DOHH2 (cell line): ENCODE measurements around the gene SNX20.

ENCODE experiments used
- H3F3A ChIP-seq: fragments of 200-600 bp; sonication (generic), shearing (Covaris generic); 2 replicates; pipeline ENCODE4 v1.6.0; 2016; ENCODE audit warnings: antibody characterized with exemption, mild to moderate bottlenecking; ENCODE audit not compliant: control insufficient read depth, insufficient read depth
- H3K27ac ChIP-seq: fragments of 200-600 bp; sonication (generic); 2 replicates; pipeline ENCODE4 v1.5.1; 2014; ENCODE audit warnings: low read depth, mild to moderate bottlenecking, low read length, moderate library complexity
- H3K27me3 ChIP-seq: fragments of 200-600 bp; sonication (generic); 2 replicates; pipeline ENCODE4 v1.6.1; 2014; ENCODE audit warnings: mild to moderate bottlenecking, low read length, mixed read lengths; ENCODE audit not compliant: control insufficient read depth
- H3K36me3 ChIP-seq: fragments of 200-600 bp; sonication (generic); 2 replicates; pipeline ENCODE4 v1.6.1; 2014; ENCODE audit warnings: mild to moderate bottlenecking, low read length, moderate library complexity, mixed read lengths; ENCODE audit not compliant: control insufficient read depth
- H3K4me1 ChIP-seq: fragments of 200-600 bp; sonication (generic); 2 replicates; pipeline ENCODE4 v1.6.1; 2014; ENCODE audit warnings: mild to moderate bottlenecking, low read length, mixed read lengths; ENCODE audit not compliant: control insufficient read depth
- H3K4me2 ChIP-seq: fragments of 200-600 bp; sonication (generic); 2 replicates; pipeline ENCODE4 v1.6.0; 2014; ENCODE audit warnings: mild to moderate bottlenecking, low read length, moderate library complexity
- H3K4me3 ChIP-seq: fragments of 200-600 bp; sonication (generic); 2 replicates; pipeline ENCODE4 v1.5.1; 2014; ENCODE audit warnings: mild to moderate bottlenecking, low read length, mixed read lengths
- H3K79me2 ChIP-seq: fragments of 200-600 bp; sonication (generic); 2 replicates; pipeline ENCODE4 v1.6.1; 2014; ENCODE audit warnings: mild to moderate bottlenecking, low read length, mixed read lengths; ENCODE audit not compliant: control insufficient read depth
- H3K9me2 ChIP-seq: fragments of 200-600 bp; sonication (generic); replicated peaks from 2 replicates; pipeline ENCODE4 v1.6.1; 2014; ENCODE audit warnings: mild to moderate bottlenecking, low read length, mixed read lengths; ENCODE audit not compliant: control insufficient read depth
- H3K9me3 ChIP-seq: fragments of 200-600 bp; sonication (generic); 2 replicates; pipeline ENCODE4 v1.6.1; 2014; ENCODE audit warnings: antibody characterized with exemption, low read length, mixed read lengths; ENCODE audit not compliant: control insufficient read depth, insufficient read depth
- H4K20me1 ChIP-seq: fragments of 200-600 bp; sonication (generic); 2 replicates; pipeline ENCODE4 v1.6.0; 2014; ENCODE audit warnings: low read depth, mild to moderate bottlenecking, antibody characterized with exemption, low read length, moderate library complexity; ENCODE audit not compliant: control insufficient read depth, insufficient read depth
- CTCF ChIP-seq: fragments of 200-600 bp; sonication (generic); IDR thresholded peaks from one replicate; pipeline ENCODE4 v1.5.1; 2014; ENCODE audit warnings: antibody characterized with exemption, mild to moderate bottlenecking, low read depth, low read length; ENCODE audit not compliant: poor library complexity, severe bottlenecking
- EZH2phosphoT487 ChIP-seq: fragments of 200-600 bp; sonication (generic); IDR thresholded peaks from 2 replicates; pipeline ENCODE4 v1.6.1; 2017; ENCODE audit warnings: borderline replicate concordance, mild to moderate bottlenecking, antibody characterized with exemption, low read length, moderate library complexity, mixed read lengths

Gene SNX20

GRCh38 chr16:50645563-50646220 lies 35.4 kb downstream of the SNX20 start:
- H3K27ac ChIP-seq: no peak overlapping the region
- no peaks in the 10 kb centered on the region for H3K4me1 ChIP-seq
- peaks cover 2% of the 10 kb centered on the region for H3K27me3 ChIP-seq
- no peaks in the 10 kb centered on the region for H3K79me2 ChIP-seq
- no peaks in the 10 kb centered on the region for H3K9me3 ChIP-seq
- no peaks in the 10 kb centered on the region for H4K20me1 ChIP-seq
- no peak overlapping the region for H3K4me3 ChIP-seq
- no peak overlapping the region for H3K4me2 ChIP-seq
- no peak for TF ChIP-seq EZH2phosphoT487
- no peak for TF ChIP-seq CTCF
- H3F3A ChIP-seq: no peaks in the 10 kb centered on the region
- H3K36me3 ChIP-seq: no peaks in the 10 kb centered on the region
- H3K9me2 ChIP-seq: no peaks in the 10 kb centered on the region

- no peaks in the 10 kb centered on the region for H3K9me2 ChIP-seq
- H3K4me3 ChIP-seq: no peak overlapping the region
- H3F3A ChIP-seq: no peaks in the 10 kb centered on the region
- H4K20me1 ChIP-seq: no peaks in the 10 kb centered on the region
- H3K27me3 ChIP-seq: peaks cover 2% of the 10 kb centered on the region
- no peak overlapping the region for H3K4me2 ChIP-seq
- H3K4me1 ChIP-seq: no peaks in the 10 kb centered on the region
- no peaks in the 10 kb centered on the region for H3K36me3 ChIP-seq
- H3K79me2 ChIP-seq: no peaks in the 10 kb centered on the region
- no peak overlapping the region for H3K27ac ChIP-seq
- no peak for TF ChIP-seq CTCF
- no peak for TF ChIP-seq EZH2phosphoT487
- no peaks in the 10 kb centered on the region for H3K9me3 ChIP-seq
Observed at GRCh38 chr16:50644729-50645128, 36.4 kb downstream of the SNX20 start.

- no peaks in the 10 kb centered on the region for H3K9me2 ChIP-seq
- H3F3A ChIP-seq: no peaks in the 10 kb centered on the region
- H3K27me3 ChIP-seq: peaks cover 2% of the 10 kb centered on the region
- no peak overlapping the region for H3K4me3 ChIP-seq
- no peak overlapping the region for H3K4me2 ChIP-seq
- H3K79me2 ChIP-seq: no peaks in the 10 kb centered on the region
- no peaks in the 10 kb centered on the region for H4K20me1 ChIP-seq
- no peaks in the 10 kb centered on the region for H3K4me1 ChIP-seq
- H3K9me3 ChIP-seq: no peaks in the 10 kb centered on the region
- H3K27ac ChIP-seq: no peak overlapping the region
- TF ChIP-seq CTCF (no peak), EZH2phosphoT487 (no peak)
- no peaks in the 10 kb centered on the region for H3K36me3 ChIP-seq
Observed at GRCh38 chr16:50644245-50644644, 36.9 kb downstream of the SNX20 start.
